WTC11 (cell line): ENCODE measurements around the gene CASP8. TPM values are rescaled to one million over a fixed set of nuclear protein-coding genes. Genes with fewer than 3 reads are reported as not detected.

ENCODE experiments used
- ATAC-seq: fragments of 200-7000 bp; cut with Tn5 transposase; 2 replicates; pipeline ENCODE4 v1.10.0; 2021; ENCODE audit warnings: mild to moderate bottlenecking, moderate library complexity
- CTCF ChIA-PET: fragments of 300-600 bp; sonication (Branson Sonifier 250); formaldehyde crosslinking; loops from one replicate; lab custom pipeline; 2021; ENCODE audit warnings: antibody characterized with exemption; lab: Charles Lee
- POLR2A ChIA-PET: fragments of 350-600 bp; sonication (Branson Sonifier 250); formaldehyde crosslinking; loops from one replicate; lab custom pipeline; 2021; ENCODE audit warnings: antibody characterized with exemption; lab: Charles Lee
- DNase-seq: peaks from one replicate; pipeline ENCODE4 v3.0.0; 2021; ENCODE audit warnings: low spot score
- H3K27ac Mint-ChIP-seq: 2 replicates; pipeline ENCODE4 v1.8.0; 2021; ENCODE audit warnings: mixed read lengths
- H3K27me3 Mint-ChIP-seq: 2 replicates; pipeline ENCODE4 v1.8.0; 2021; ENCODE audit warnings: low read depth, mild to moderate bottlenecking, moderate library complexity, mixed read lengths
- H3K36me3 Mint-ChIP-seq: 2 replicates; pipeline ENCODE4 v1.8.0; 2021; ENCODE audit warnings: mixed read lengths
- H3K4me1 Mint-ChIP-seq: 2 replicates; pipeline ENCODE4 v1.8.0; 2022; ENCODE audit warnings: mixed read lengths
- H3K4me3 Mint-ChIP-seq: 2 replicates; pipeline ENCODE4 v1.8.0; 2021; ENCODE audit warnings: mild to moderate bottlenecking, moderate library complexity, mixed read lengths
- H3K9me3 Mint-ChIP-seq: 2 replicates; pipeline ENCODE4 v1.8.0; 2021; ENCODE audit warnings: mixed read lengths
- ATF2 ChIP-seq: sonication (generic); formaldehyde crosslinking; IDR thresholded peaks from 2 replicates; pipeline ENCODE4 v1.8.1; 2022; ENCODE audit warnings: low read depth, missing genetic modification reagents, borderline replicate concordance
- ATF6 ChIP-seq: sonication (generic); formaldehyde crosslinking; IDR thresholded peaks from 2 replicates; pipeline ENCODE4 v1.8.1; 2023; ENCODE audit warnings: mild to moderate bottlenecking, missing genetic modification reagents
- CTCF ChIP-seq: fragments of 200-600 bp; IDR thresholded peaks from 2 replicates; pipeline ENCODE4 v1.8.0; 2022; ENCODE audit warnings: antibody characterized with exemption
- HMGXB4 ChIP-seq: sonication (generic); formaldehyde crosslinking; IDR thresholded peaks from 2 replicates; pipeline ENCODE4 v1.8.1; 2023; ENCODE audit warnings: mild to moderate bottlenecking, moderate library complexity, missing genetic modification reagents
- IRF2 ChIP-seq: sonication (generic); formaldehyde crosslinking; IDR thresholded peaks from 2 replicates; pipeline ENCODE4 v1.8.0; 2022; ENCODE audit warnings: low read depth, missing genetic modification reagents, borderline replicate concordance
- NFE2L1 ChIP-seq: sonication (generic); formaldehyde crosslinking; IDR thresholded peaks from 2 replicates; pipeline ENCODE4 v1.8.1; 2023; ENCODE audit warnings: missing genetic modification reagents
- NFYB ChIP-seq: sonication (generic); formaldehyde crosslinking; conservative IDR thresholded peaks from 2 replicates; pipeline ENCODE4 v1.8.0; 2022; ENCODE audit warnings: low read depth, missing genetic modification reagents
- NR1H2 ChIP-seq: sonication (generic); formaldehyde crosslinking; IDR thresholded peaks from 2 replicates; pipeline ENCODE4 v1.9.0; 2021; ENCODE audit warnings: mild to moderate bottlenecking, moderate library complexity, missing genetic modification reagents
- PREB ChIP-seq: sonication (generic); formaldehyde crosslinking; IDR thresholded peaks from 2 replicates; pipeline ENCODE4 v1.8.1; 2022; ENCODE audit warnings: mild to moderate bottlenecking, missing genetic modification reagents, moderate library complexity, borderline replicate concordance
- PRRX2 ChIP-seq: fragments of 250-450 bp; sonication (Bioruptor Pico); IDR thresholded peaks from 2 replicates; pipeline ENCODE4 v1.8.0; 2021; ENCODE audit warnings: mild to moderate bottlenecking
- TEAD4 ChIP-seq: sonication (generic); formaldehyde crosslinking; IDR thresholded peaks from 2 replicates; pipeline ENCODE4 v1.8.0; 2022; ENCODE audit warnings: mild to moderate bottlenecking, missing genetic modification reagents
- ZNF263 ChIP-seq: sonication (generic); formaldehyde crosslinking; IDR thresholded peaks from 2 replicates; pipeline ENCODE4 v1.8.1; 2022; ENCODE audit warnings: low read depth, mild to moderate bottlenecking, moderate library complexity, missing genetic modification reagents
- ZSCAN18 ChIP-seq: fragments of 250-450 bp; sonication (Bioruptor Pico); IDR thresholded peaks from 2 replicates; pipeline ENCODE4 v2.1.2; 2022; ENCODE audit warnings: mild to moderate bottlenecking, moderate library complexity
- total RNA-seq: library from RNA; stranded (reverse); gene quantifications from 3 replicates; pipeline ENCODE4 v1.2.3, GENCODE V29; 2021

The CASP8 gene
- total RNA-seq, 1 experiment from 2014 or later = 4.4 TPM

- TF ChIP-seq ATF2 (CRISPR knock-in tag) = no peak
- no peak for TF ChIP-seq IRF2 (CRISPR knock-in tag)
- TF ChIP-seq TEAD4 (CRISPR knock-in tag) = no peak
- TF ChIP-seq PRRX2 (CRISPR knock-in tag) = no peak
Measured at GRCh38 chr2:201273330-201273983, 13.1 kb downstream of the CASP8 start (continued).

GRCh38 chr2:201275069-201275468 lies 14.7 kb downstream of the CASP8 start:
- TF ChIP-seq PREB (CRISPR knock-in tag) = no peak
- no peaks in the 10 kb centered on the region for H3K27me3 Mint-ChIP-seq
- DNase-seq (no peak), ATAC-seq (no peak)
- ChIA-PET CTCF (interaction anchor here (1.4 kb wide), 1 partner anchor 43 kb away, joined by 3 read pairs; no protein-coding TSS in a partner anchor), POLR2A (no interaction called here)
- H3K4me3 Mint-ChIP-seq = no peak overlapping the region
- H3K27ac Mint-ChIP-seq = no peak overlapping the region
- no peaks in the 10 kb centered on the region for H3K36me3 Mint-ChIP-seq
- H3K9me3 Mint-ChIP-seq = no peaks in the 10 kb centered on the region
- no peaks in the 10 kb centered on the region for H3K4me1 Mint-ChIP-seq

GRCh38 chr2:201275990-201276389 lies 15.7 kb downstream of the CASP8 start:
- Mint-ChIP-seq H3K27me3 (no peaks in the 10 kb centered on the region), H3K27ac (no peak overlapping the region), H3K9me3 (no peaks in the 10 kb centered on the region), H3K36me3 (no peaks in the 10 kb centered on the region), H3K4me1 (no peaks in the 10 kb centered on the region), H3K4me3 (no peak overlapping the region)
- peak; percentile 72 for DNase-seq
- TF ChIP-seq ATF6 (CRISPR knock-in tag) (no peak), ZNF263 (CRISPR knock-in tag) (no peak), CTCF (peak; percentile 48; the same call in 1 of the 2 replicates), HMGXB4 (CRISPR knock-in tag) (no peak), NR1H2 (CRISPR knock-in tag) (no peak), NFYB (no peak), NFE2L1 (CRISPR knock-in tag) (no peak), ZSCAN18 (CRISPR knock-in tag) (no peak)
- POLR2A ChIA-PET = no interaction called here
- ATAC-seq = peak; percentile 100
- CTCF ChIA-PET = interaction anchor here (0.6 to 2.0 kb wide), 12 partner anchors 9 to 200 kb away, joined by 3 to 8 read pairs (median 3); partner anchors contain the start of gene CASP8
